ENCODE data around the gene GSTO2. TPM values are rescaled to one million over a fixed set of nuclear protein-coding genes. Genes with fewer than 3 reads are reported as not detected.
"Not testable (repeated sequence)": the region's sequence is repeated elsewhere in the genome, so short reads cannot be mapped to it uniquely, and the experiment has no call there.

GSTO2 gene
- total RNA-seq: 1 to 10 TPM in 1 of 2 donors, under 1 TPM in 1; 0.28 to 1.4 TPM

- peaks cover 51% of the 10 kb centered on the region for H3K36me3 Mint-ChIP-seq (ENCODE audit: low read depth)
- ATAC-seq (replicated peaks): peak; percentile 85
- H3K4me3 Mint-ChIP-seq: peak within 1 kb of the TSS; percentile 80
- no peaks in the 10 kb centered on the region for H3K27me3 Mint-ChIP-seq
- H3K9me3 Mint-ChIP-seq: no peaks in the 10 kb centered on the region
- H3K27ac Mint-ChIP-seq: peak within 1 kb of the TSS; percentile 94
- peaks cover 24% of the 10 kb centered on the region for H3K4me1 Mint-ChIP-seq
Measured at GRCh38 chr10:104268713-104269645, at the start of gene GSTO2. TSS of gene GSTO2 (plus strand) at chr10:104269184. CDS start at chr10:104274916, 5,732 bp downstream.

DNA sequence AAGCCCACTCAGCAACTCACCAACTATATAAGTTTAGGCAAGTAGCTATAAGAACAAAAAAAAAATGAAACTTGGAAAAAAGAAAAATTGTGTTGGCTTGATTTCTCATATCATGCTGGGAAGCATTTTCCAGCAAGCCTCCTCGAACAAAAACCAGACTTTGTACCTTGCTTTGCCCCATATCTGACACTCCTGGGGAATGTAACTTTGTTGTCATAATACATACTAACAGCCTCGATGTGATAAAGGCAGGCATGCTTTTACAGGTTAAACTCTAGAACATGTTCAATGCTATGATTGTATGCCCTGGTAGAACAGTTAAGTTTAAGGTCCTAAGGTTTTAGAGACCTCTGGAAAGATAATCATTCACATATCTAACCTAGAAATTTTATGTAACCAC lies 48.5 kb upstream of the GSTO2 start:
- no peak for ATAC-seq (replicated peaks)
- no peak overlapping the region for H3K4me3 Mint-ChIP-seq
- peaks cover 21% of the 10 kb centered on the region for H3K27me3 Mint-ChIP-seq
- H3K4me1 Mint-ChIP-seq: no peaks in the 10 kb centered on the region
- no peaks in the 10 kb centered on the region for H3K36me3 Mint-ChIP-seq (ENCODE audit: low read depth)
- H3K27ac Mint-ChIP-seq: no peak overlapping the region
- no peaks in the 10 kb centered on the region for H3K9me3 Mint-ChIP-seq

GRCh38 chr10:104223304-104223703 lies 45.7 kb upstream of the GSTO2 start:
- Mint-ChIP-seq H3K9me3 (no peaks in the 10 kb centered on the region), H3K36me3 (ENCODE audit: low read depth) (no peaks in the 10 kb centered on the region), H3K27me3 (peaks cover 24% of the 10 kb centered on the region), H3K4me3 (no peak overlapping the region), H3K4me1 (no peaks in the 10 kb centered on the region), H3K27ac (no peak overlapping the region)
- ATAC-seq (replicated peaks): no peak

- peaks cover 18% of the 10 kb centered on the region for H3K27me3 Mint-ChIP-seq
- H3K4me1 Mint-ChIP-seq: peaks cover 7% of the 10 kb centered on the region
- no peak for ATAC-seq (replicated peaks)
- H3K36me3 Mint-ChIP-seq (ENCODE audit: low read depth): no peaks in the 10 kb centered on the region
- H3K4me3 Mint-ChIP-seq: no peak overlapping the region
- no peaks in the 10 kb centered on the region for H3K9me3 Mint-ChIP-seq
- H3K27ac Mint-ChIP-seq: no peak overlapping the region
Measured at GRCh38 chr10:104230490-104230889, 38.5 kb upstream of the GSTO2 start.

DNA sequence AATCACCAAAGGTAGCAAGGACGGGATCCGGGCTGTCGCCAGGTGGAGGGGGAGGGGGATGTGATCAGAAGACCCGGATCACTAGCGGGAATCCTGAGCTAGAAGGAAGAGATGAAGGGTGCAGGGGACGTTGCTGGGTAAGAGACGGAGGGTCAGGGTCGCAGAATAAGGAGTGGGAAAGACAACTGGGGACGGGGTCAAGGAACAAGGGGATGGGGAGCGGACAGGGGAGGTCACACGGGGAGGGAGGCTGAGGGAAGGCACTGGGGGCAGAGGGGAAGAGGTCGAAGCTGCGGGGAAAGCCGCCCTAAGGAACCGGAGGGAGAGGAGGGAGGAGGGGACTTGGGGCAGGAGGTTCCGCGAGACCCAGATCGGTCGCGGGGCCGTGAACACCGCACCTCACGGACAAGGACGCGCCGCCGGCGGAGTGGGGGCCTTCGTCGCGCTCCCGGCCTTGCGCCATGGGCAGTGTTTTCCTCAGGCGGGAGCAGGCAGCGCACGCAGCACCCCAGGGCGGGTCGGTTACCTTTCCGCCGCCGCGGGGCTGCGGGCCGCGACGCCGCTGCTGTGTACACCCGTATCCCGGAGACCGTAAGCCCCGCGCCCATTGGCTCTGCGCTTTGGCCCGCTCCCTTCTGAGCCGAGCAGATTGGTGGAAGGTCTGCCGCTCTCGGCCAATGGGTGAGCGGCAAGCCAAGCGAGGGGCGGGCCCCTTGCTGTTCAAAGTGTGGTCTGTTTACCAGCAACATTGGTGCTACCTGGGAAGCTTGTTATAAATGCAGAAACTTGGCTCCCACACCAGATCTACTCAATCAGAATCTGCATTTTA lies 37.0 kb upstream of the GSTO2 start, which contains the start of gene CFAP43:
Gene CFAP43, minus strand, starts transcription at position 581 of the 829 bp plus-strand sequence. Its CDS starts 118 bp downstream, at position 463.
- H3K27me3 Mint-ChIP-seq: peaks cover 28% of the 10 kb centered on the region
- H3K4me1 Mint-ChIP-seq: peaks cover 7% of the 10 kb centered on the region
- peak within 1 kb of the TSS; percentile 85 for H3K4me3 Mint-ChIP-seq
- H3K27ac Mint-ChIP-seq: peak within 1 kb of the TSS; percentile 87
- peak; percentile 100 for ATAC-seq (replicated peaks)
- peaks cover 5% of the 10 kb centered on the region for H3K9me3 Mint-ChIP-seq
- H3K36me3 Mint-ChIP-seq (ENCODE audit: low read depth): no peaks in the 10 kb centered on the region

- H3K36me3 Mint-ChIP-seq (ENCODE audit: low read depth): no peaks in the 10 kb centered on the region
- H3K4me1 Mint-ChIP-seq: peaks cover 7% of the 10 kb centered on the region
- H3K27ac Mint-ChIP-seq: peak overlapping the region; percentile 87
- H3K9me3 Mint-ChIP-seq: peaks cover 5% of the 10 kb centered on the region
- peaks cover 29% of the 10 kb centered on the region for H3K27me3 Mint-ChIP-seq
- ATAC-seq (replicated peaks): peak; percentile 26
- H3K4me3 Mint-ChIP-seq: peak overlapping the region; percentile 85
Measured at GRCh38 chr10:104232613-104233102, 36.3 kb upstream of the GSTO2 start.

- Mint-ChIP-seq H3K36me3 (ENCODE audit: low read depth) (no peaks in the 10 kb centered on the region), H3K27ac (no peak overlapping the region), H3K4me3 (peak overlapping the region; percentile 62), H3K4me1 (peaks cover 7% of the 10 kb centered on the region), H3K27me3 (peaks cover 33% of the 10 kb centered on the region), H3K9me3 (peaks cover 5% of the 10 kb centered on the region)
- no peak for ATAC-seq (replicated peaks)
Measured at GRCh38 chr10:104233817-104234216, 35.2 kb upstream of the GSTO2 start.

- H3K27me3 Mint-ChIP-seq: peaks cover 39% of the 10 kb centered on the region
- H3K4me3 Mint-ChIP-seq: no peak overlapping the region
- no peak overlapping the region for H3K27ac Mint-ChIP-seq
Measured at GRCh38 chr10:104234934-104235333, 34.0 kb upstream of the GSTO2 start.

DNA sequence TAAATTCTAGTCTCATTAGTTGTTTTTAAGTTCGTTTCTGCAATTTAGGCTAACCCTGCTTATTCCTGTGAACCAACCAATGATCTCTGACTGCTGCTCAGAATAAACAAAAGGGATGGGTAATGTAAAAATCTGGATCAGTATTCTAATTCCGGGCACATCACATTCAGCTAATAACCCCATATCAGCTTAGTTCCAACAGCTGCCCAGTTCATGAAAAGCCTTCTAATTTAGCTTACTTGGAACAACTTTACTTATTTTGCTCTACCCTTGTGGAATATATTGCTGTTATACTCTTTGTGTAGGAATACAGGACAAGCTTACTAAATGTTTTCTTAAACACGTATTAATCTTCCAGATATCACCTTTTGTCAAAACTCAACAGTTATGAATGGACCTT lies 33.2 kb upstream of the GSTO2 start:
- H3K27me3 Mint-ChIP-seq: peaks cover 43% of the 10 kb centered on the region

More at GRCh38 chr10:104234934-104235333, 34.0 kb upstream of the GSTO2 start:
- Mint-ChIP-seq H3K36me3 (ENCODE audit: low read depth) (no peaks in the 10 kb centered on the region), H3K9me3 (peaks cover 5% of the 10 kb centered on the region), H3K4me1 (peaks cover 7% of the 10 kb centered on the region)
- no peak for ATAC-seq (replicated peaks)

GRCh38 chr10:104240078-104240477 lies 28.9 kb upstream of the GSTO2 start:
- ATAC-seq (replicated peaks): no peak
- no peak overlapping the region for H3K27ac Mint-ChIP-seq
- no peaks in the 10 kb centered on the region for H3K36me3 Mint-ChIP-seq (ENCODE audit: low read depth)
- H3K4me3 Mint-ChIP-seq: no peak overlapping the region
- no peaks in the 10 kb centered on the region for H3K4me1 Mint-ChIP-seq
- H3K27me3 Mint-ChIP-seq: peaks cover 34% of the 10 kb centered on the region
- peaks cover 5% of the 10 kb centered on the region for H3K9me3 Mint-ChIP-seq

More for the DNA sequence above, 33.2 kb upstream of the GSTO2 start:
- peaks cover 5% of the 10 kb centered on the region for H3K9me3 Mint-ChIP-seq
- H3K36me3 Mint-ChIP-seq (ENCODE audit: low read depth): no peaks in the 10 kb centered on the region
- peaks cover 7% of the 10 kb centered on the region for H3K4me1 Mint-ChIP-seq
- H3K27ac Mint-ChIP-seq: no peak overlapping the region
- H3K4me3 Mint-ChIP-seq: no peak overlapping the region
- ATAC-seq (replicated peaks): no peak

GRCh38 chr10:104242545-104242944 lies 26.4 kb upstream of the GSTO2 start:
- Mint-ChIP-seq H3K27ac (no peak overlapping the region), H3K9me3 (no peaks in the 10 kb centered on the region), H3K4me1 (peaks cover 3% of the 10 kb centered on the region), H3K36me3 (ENCODE audit: low read depth) (no peaks in the 10 kb centered on the region), H3K27me3 (peaks cover 23% of the 10 kb centered on the region), H3K4me3 (no peak overlapping the region)
- no peak for ATAC-seq (replicated peaks)

- H3K27me3 Mint-ChIP-seq: peaks cover 19% of the 10 kb centered on the region
- not testable (repeated sequence) for ATAC-seq (replicated peaks); H3K4me1 Mint-ChIP-seq; H3K9me3 Mint-ChIP-seq; H3K4me3 Mint-ChIP-seq; H3K36me3 Mint-ChIP-seq (ENCODE audit: low read depth); H3K27ac Mint-ChIP-seq
Measured at GRCh38 chr10:104243009-104243408, 26.0 kb upstream of the GSTO2 start.

GRCh38 chr10:104243512-104243911 lies 25.5 kb upstream of the GSTO2 start:
- no peaks in the 10 kb centered on the region for H3K9me3 Mint-ChIP-seq
- H3K36me3 Mint-ChIP-seq (ENCODE audit: low read depth): no peaks in the 10 kb centered on the region
- peaks cover 17% of the 10 kb centered on the region for H3K27me3 Mint-ChIP-seq
- no peak for ATAC-seq (replicated peaks)
- H3K4me3 Mint-ChIP-seq: no peak overlapping the region
- peaks cover 3% of the 10 kb centered on the region for H3K4me1 Mint-ChIP-seq
- no peak overlapping the region for H3K27ac Mint-ChIP-seq

GRCh38 chr10:104245066-104245632 lies 23.8 kb upstream of the GSTO2 start:
- H3K36me3 Mint-ChIP-seq (ENCODE audit: low read depth): no peaks in the 10 kb centered on the region
- peaks cover 3% of the 10 kb centered on the region for H3K4me1 Mint-ChIP-seq
- H3K27ac Mint-ChIP-seq: no peak overlapping the region
- no peaks in the 10 kb centered on the region for H3K9me3 Mint-ChIP-seq
- no peak overlapping the region for H3K4me3 Mint-ChIP-seq
- no peak for ATAC-seq (replicated peaks)
- H3K27me3 Mint-ChIP-seq: peaks cover 11% of the 10 kb centered on the region

Measured in activated T-helper 17 cell treated with anti-CD3 and anti-CD28 coated beads, Interleukin-2, amount 50 U/mL, for 72 hours (primary cell).